Cerebellar cortex (tissue), 1 donor: ENCODE data around the gene TDRKH.

Source experiments
- DNase-seq: peaks from one replicate; pipeline ENCODE4 v3.0.0-alpha.2; 2015; ENCODE audit warnings: low spot score

The TDRKH gene

GRCh38 chr1:151822404-151822803 lies 32.1 kb upstream of the TDRKH start:
- DNase-seq: peak; percentile 73

GRCh38 chr1:151820940-151821339 lies 30.6 kb upstream of the TDRKH start:
- no peak for DNase-seq

- DNase-seq: no peak
Measured at GRCh38 chr1:151819976-151820623, 29.8 kb upstream of the TDRKH start.

GRCh38 chr1:151819227-151819835 lies 29.0 kb upstream of the TDRKH start:
- no peak for DNase-seq

GRCh38 chr1:151817353-151817730 lies 27.0 kb upstream of the TDRKH start:
- DNase-seq: no peak

GRCh38 chr1:151816548-151817352 lies 26.4 kb upstream of the TDRKH start:
- no peak for DNase-seq

GRCh38 chr1:151815716-151816327 lies 25.5 kb upstream of the TDRKH start:
- no peak for DNase-seq

- no peak for DNase-seq
Measured at GRCh38 chr1:151814971-151815545, 24.8 kb upstream of the TDRKH start.

GRCh38 chr1:151814426-151814825 lies 24.1 kb upstream of the TDRKH start:
- DNase-seq: no peak

- peak; percentile 86 for DNase-seq
Measured at GRCh38 chr1:151813271-151813977, 23.1 kb upstream of the TDRKH start.

GRCh38 chr1:151811181-151811580 lies 20.9 kb upstream of the TDRKH start:
- DNase-seq: no peak

GRCh38 chr1:151809985-151810556 lies 19.8 kb upstream of the TDRKH start:
- DNase-seq: no peak

- no peak for DNase-seq
Measured at GRCh38 chr1:151809290-151809984, 19.1 kb upstream of the TDRKH start.

GRCh38 chr1:151807766-151808165 lies 17.5 kb upstream of the TDRKH start:
- DNase-seq: no peak

- no peak for DNase-seq
Measured at GRCh38 chr1:151807131-151807530, 16.8 kb upstream of the TDRKH start.

GRCh38 chr1:151806170-151806569 lies 15.9 kb upstream of the TDRKH start:
- no peak for DNase-seq

GRCh38 chr1:151805066-151805820 lies 14.9 kb upstream of the TDRKH start, which contains the start of gene LINGO4:
Gene LINGO4, minus strand, starts transcription at chr1:151805419. Its CDS starts 2,715 bp downstream, at chr1:151802704.
- DNase-seq: no peak

GRCh38 chr1:151803915-151804314 lies 13.6 kb upstream of the TDRKH start:
- no peak for DNase-seq

- no peak for DNase-seq
Measured at GRCh38 chr1:151803164-151803563, 12.9 kb upstream of the TDRKH start.

GRCh38 chr1:151802372-151802771 lies 12.1 kb upstream of the TDRKH start:
- no peak for DNase-seq
